Measurements from ENCODE around the gene TMEM270.
"Not testable (repeated sequence)": the region's sequence is repeated elsewhere in the genome, so short reads cannot be mapped to it uniquely, and the experiment has no call there.

Gene TMEM270

DNA sequence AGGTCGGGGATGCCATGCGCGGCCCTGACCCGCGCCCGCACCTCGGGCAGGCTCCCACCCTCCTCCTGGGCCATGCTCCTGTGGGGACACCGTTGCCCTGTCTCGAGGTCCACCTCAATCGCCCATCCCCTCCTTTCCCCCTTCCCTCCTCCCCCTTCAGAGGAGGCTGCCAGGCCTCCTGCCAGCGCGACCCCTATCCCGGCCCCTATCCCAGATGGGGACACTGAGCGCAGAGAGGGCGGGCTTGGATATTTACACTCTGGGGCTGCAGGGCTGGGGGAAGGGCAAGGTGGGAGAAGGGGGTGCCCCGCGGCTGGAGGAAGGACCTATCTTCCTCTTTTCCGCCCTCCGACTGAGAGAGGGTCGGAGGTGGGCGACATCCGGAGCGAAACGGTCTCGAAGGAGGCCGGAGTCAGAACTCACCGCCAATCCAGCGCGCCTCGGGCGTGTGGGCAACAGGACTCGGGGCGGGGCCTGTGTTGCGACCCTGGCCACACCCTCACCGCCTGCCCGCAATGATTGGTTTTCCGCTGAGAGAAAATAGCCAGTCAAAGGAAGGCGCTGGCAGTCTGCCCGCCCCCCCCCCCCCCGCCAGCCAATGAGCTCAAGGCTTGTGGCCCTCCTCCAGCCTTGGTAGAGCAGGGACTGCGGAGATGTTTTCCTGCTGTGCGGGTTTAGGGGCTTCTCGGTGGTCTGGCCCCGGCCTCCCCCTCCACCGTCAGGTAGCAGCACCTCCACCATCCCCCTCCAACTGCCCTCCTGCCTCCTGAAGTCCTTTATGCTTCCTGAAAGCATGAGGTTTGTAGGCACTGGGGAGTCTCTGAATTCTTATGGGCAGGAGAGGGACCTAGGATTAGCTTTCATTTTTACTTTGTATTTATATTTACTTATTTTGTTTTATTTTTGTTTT lies 18.6 kb upstream of the TMEM270 start, which contains the start of gene METTL27:
METTL27 (minus strand) TSS at position 450 of the 910 bp plus-strand sequence; CDS start at position 74, 376 bp downstream.
- Histone ChIP-seq H3K4me3 (ENCODE audit: low read length) (peak within 1 kb of the TSS; percentile 70), H3K4me1 (ENCODE audit: control insufficient read depth, insufficient read depth, low read length) (peaks cover 7% of the 10 kb centered on the region), H3K27ac (ENCODE audit: low read length) (no peak within 1 kb of the TSS), H3K9me3 (ENCODE audit: control insufficient read depth, insufficient read depth, low read length) (no peaks in the 10 kb centered on the region), H3K36me3 (ENCODE audit: control insufficient read depth, insufficient read depth, low read length) (no peaks in the 10 kb centered on the region), H3K27me3 (ENCODE audit: control insufficient read depth, insufficient read depth, low read length) (no peaks in the 10 kb centered on the region)
- DNase-seq (ENCODE audit: low read depth, low spot score), result no peak
- WGBS (ENCODE audit: insufficient coverage, insufficient read length), result no CpG with 5 or more reads among the region's 45 CpGs

DNA sequence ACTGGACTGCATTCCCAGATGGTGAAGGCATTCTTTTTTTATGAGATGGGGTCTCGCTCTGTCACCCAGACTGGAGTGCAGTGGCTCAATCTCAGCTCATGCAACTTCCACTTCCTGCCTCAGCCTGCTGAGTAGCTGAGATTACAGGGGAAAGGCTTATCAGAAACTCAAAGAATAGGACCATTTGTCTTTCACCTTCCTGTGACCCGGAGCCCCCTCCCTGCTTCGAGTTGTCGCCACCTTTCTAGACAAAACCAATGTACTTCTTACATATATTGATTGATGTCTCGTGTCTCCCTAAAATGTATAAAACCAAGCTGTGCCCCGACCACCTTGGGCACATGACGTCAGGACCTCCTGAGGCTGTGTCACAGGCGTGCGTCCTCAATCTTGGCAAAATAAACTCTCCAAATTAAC lies 16.8 kb upstream of the TMEM270 start:
- no peaks in the 10 kb centered on the region for H3K27me3 ChIP-seq (ENCODE audit: control insufficient read depth, insufficient read depth, low read length)
- no peak overlapping the region for H3K4me3 ChIP-seq (ENCODE audit: low read length)
- DNase-seq (ENCODE audit: low read depth, low spot score), result no peak
- WGBS (ENCODE audit: insufficient coverage, insufficient read length), result no CpG with 5 or more reads among the region's 9 CpGs
- no peaks in the 10 kb centered on the region for H3K36me3 ChIP-seq (ENCODE audit: control insufficient read depth, insufficient read depth, low read length)
- peaks cover 6% of the 10 kb centered on the region for H3K4me1 ChIP-seq (ENCODE audit: control insufficient read depth, insufficient read depth, low read length)
- H3K9me3 ChIP-seq (ENCODE audit: control insufficient read depth, insufficient read depth, low read length), result no peaks in the 10 kb centered on the region
- no peak overlapping the region for H3K27ac ChIP-seq (ENCODE audit: low read length)

DNA sequence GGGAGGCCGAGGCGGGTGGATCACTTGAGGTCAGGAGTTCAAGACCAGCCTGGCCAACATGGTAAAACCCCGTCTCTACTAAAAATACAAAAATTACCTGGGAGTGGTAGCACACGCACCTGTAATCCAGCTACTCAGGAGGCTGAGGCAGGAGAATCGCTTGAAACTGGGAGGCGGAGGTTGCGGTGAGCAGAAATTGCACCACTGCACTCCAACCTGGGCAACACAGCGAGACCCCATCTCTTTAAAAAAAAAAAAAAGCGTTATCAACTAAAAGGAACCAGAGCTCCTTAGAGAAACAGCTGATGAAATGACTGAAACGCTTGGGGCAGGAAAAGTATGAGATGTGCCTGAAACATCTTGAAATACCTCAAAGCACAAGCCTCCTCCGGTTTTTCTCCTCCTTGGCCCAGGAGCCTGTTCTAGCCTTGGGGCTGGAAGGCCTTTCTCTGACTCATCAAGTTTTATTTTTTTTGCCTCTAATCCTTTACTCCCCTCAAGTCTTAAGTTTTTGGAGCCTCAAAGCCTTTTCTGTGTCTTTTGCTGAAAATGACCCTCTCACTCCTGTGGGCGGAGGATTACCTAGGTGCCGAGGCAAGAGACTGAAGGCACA lies 16.0 kb upstream of the TMEM270 start:
- Histone ChIP-seq H3K27me3 (ENCODE audit: control insufficient read depth, insufficient read depth, low read length) (no peaks in the 10 kb centered on the region), H3K9me3 (ENCODE audit: control insufficient read depth, insufficient read depth, low read length) (no peaks in the 10 kb centered on the region), H3K27ac (ENCODE audit: low read length) (no peak overlapping the region), H3K4me3 (ENCODE audit: low read length) (no peak overlapping the region), H3K4me1 (ENCODE audit: control insufficient read depth, insufficient read depth, low read length) (peaks cover 3% of the 10 kb centered on the region), H3K36me3 (ENCODE audit: control insufficient read depth, insufficient read depth, low read length) (no peaks in the 10 kb centered on the region)
- WGBS (ENCODE audit: insufficient coverage, insufficient read length), result no CpG with 5 or more reads among the region's 13 CpGs
- no peak for DNase-seq (ENCODE audit: low read depth, low spot score)

DNA sequence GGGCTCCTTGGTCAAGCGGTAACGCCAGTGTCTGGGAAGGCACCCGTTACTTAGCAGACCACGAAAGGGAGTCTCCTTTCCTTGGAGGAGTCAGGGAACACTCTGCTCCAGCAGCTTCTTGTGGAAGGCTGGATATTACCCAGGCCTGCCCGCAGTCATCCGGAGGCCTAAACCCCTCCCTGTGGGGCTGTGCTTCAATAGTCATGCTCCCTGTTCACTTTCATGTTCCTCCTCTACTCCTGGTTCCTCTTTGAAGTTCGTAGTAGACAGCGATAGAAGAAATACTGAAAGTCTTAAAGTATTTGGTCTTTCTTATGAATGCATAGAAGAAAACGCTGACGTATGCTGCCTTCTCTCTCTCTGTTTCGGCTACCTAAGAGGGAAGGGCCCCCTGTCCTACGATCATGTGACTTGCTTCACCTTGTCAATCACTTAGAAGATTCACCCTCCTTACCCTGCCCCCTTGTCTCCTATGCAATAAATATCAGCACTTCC lies 15.2 kb upstream of the TMEM270 start:
- not testable (repeated sequence) for H3K4me1 ChIP-seq (ENCODE audit: control insufficient read depth, insufficient read depth, low read length); H3K27ac ChIP-seq (ENCODE audit: low read length); H3K9me3 ChIP-seq (ENCODE audit: control insufficient read depth, insufficient read depth, low read length); H3K4me3 ChIP-seq (ENCODE audit: low read length); H3K27me3 ChIP-seq (ENCODE audit: control insufficient read depth, insufficient read depth, low read length); DNase-seq (ENCODE audit: low read depth, low spot score); H3K36me3 ChIP-seq (ENCODE audit: control insufficient read depth, insufficient read depth, low read length)
- no CpG with 5 or more reads among the region's 12 CpGs for WGBS (ENCODE audit: insufficient coverage, insufficient read length)

DNA sequence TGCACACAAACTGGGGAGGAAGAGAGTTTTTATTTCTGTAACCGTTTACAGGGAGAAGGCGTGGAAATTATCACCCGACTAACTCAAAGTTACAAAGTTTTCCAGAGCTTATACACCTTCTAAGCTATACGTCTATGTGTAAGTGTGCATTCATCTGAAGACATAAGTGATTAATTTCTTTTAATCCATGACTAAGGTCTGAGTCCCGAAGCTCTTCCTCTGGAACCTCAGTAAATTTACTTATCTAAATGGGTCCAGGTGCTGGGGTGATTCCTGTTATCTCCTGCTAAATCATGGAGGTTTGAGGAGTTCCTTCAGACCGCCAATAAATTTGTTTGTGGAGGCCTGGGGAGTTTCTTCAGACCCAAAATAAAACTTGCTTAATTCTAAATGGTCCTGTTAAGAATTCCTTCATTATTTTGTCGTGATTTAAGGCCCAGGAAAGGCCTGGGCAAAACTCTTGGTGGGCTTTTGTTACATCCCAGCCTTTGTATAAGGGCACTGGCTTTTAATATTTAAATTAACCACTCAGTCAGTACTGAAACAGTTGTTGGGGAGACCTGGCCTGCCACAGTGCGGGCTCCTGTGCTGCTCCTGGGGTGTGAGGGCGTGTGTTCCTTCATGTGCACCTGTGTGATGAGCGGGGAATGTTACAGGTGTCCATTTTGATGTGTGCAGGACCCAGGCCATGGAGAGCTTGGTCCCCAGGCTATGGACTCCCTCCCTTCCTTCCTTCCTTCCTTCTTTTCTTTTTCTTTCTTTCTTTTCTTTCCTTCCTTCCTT lies 12.8 kb upstream of the TMEM270 start:
- Histone ChIP-seq H3K4me1 (ENCODE audit: control insufficient read depth, insufficient read depth, low read length) (no peaks in the 10 kb centered on the region), H3K27ac (ENCODE audit: low read length) (no peak overlapping the region), H3K36me3 (ENCODE audit: control insufficient read depth, insufficient read depth, low read length) (no peaks in the 10 kb centered on the region), H3K4me3 (ENCODE audit: low read length) (no peak overlapping the region), H3K9me3 (ENCODE audit: control insufficient read depth, insufficient read depth, low read length) (no peaks in the 10 kb centered on the region), H3K27me3 (ENCODE audit: control insufficient read depth, insufficient read depth, low read length) (no peaks in the 10 kb centered on the region)
- no peak for DNase-seq (ENCODE audit: low read depth, low spot score)
- WGBS (ENCODE audit: insufficient coverage, insufficient read length), result no CpG with 5 or more reads among the region's 10 CpGs

DNA sequence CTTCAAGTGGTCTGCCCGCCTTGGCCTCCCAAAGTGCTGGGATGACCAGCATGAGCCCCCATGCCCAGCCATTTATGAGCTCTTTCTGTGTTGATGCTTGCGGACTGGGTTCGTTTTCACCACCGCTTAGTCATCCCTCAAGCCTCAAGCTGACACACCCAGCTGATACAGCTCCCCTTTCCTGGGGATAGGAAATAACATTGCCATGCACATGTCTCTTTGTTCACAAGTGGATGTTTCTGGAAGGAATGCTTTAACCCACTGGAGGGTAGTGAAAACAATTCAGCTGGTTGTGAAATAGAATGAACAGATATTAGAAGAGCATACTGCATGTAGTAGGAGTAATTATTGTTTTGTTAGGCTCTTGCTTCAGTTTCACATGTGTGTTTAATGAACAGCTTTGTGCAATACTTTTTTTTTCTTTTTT lies 10.2 kb upstream of the TMEM270 start:
- Histone ChIP-seq H3K9me3 (ENCODE audit: control insufficient read depth, insufficient read depth, low read length) (no peaks in the 10 kb centered on the region), H3K27ac (ENCODE audit: low read length) (no peak overlapping the region), H3K27me3 (ENCODE audit: control insufficient read depth, insufficient read depth, low read length) (no peaks in the 10 kb centered on the region), H3K4me3 (ENCODE audit: low read length) (no peak overlapping the region), H3K36me3 (ENCODE audit: control insufficient read depth, insufficient read depth, low read length) (no peaks in the 10 kb centered on the region), H3K4me1 (ENCODE audit: control insufficient read depth, insufficient read depth, low read length) (no peaks in the 10 kb centered on the region)
- no CpG with 5 or more reads among the region's 4 CpGs for WGBS (ENCODE audit: insufficient coverage, insufficient read length)
- no peak for DNase-seq (ENCODE audit: low read depth, low spot score)

DNA sequence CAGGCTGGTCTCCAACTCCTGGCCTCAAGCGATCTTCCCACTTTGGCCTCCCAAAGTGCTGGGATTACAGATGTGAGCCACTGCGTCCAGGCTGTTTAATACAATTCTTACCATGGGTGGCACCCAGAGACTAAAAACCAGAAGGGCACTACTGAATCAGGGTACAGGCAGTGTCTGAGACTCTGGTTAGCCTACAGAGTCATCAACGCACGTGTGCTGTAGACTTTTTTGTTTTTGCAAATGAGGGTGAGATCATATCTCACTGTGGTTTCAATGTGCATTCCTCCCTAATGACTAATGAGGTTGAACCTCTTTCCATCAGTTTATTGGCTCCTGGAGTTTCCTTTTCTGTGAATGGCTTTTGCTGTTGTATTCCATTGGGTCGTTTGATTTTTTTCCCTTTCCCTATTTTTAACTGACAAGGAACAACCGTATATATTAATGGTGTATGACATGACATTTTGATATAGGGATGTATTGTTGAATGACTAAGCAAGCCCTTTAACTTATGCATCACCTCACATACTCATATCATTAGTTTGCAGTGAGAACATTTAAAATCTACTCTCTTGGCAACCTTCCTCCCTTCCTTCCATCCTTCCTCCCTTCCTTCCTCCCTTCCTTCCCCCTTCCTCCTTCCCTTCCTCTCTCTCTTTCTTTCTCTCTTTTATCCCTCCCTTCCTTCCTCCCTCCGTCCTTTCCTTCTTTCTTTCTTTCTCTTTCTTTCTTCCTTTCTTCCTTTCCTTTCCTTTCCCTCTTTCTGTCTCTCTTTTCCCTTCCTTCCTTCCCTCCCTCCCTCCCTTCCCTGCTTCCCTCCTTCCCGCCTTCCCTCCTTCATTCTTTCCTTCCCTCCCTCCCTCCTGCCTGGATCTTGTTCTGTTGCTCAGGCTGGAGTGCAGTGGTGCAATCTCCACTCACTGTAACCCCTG lies 9.3 kb upstream of the TMEM270 start:
- no peak for DNase-seq (ENCODE audit: low read depth, low spot score)
- WGBS (ENCODE audit: insufficient coverage, insufficient read length), result no CpG with 5 or more reads among the region's 8 CpGs
- H3K36me3 ChIP-seq (ENCODE audit: control insufficient read depth, insufficient read depth, low read length), result no peaks in the 10 kb centered on the region
- H3K9me3 ChIP-seq (ENCODE audit: control insufficient read depth, insufficient read depth, low read length), result no peaks in the 10 kb centered on the region
- no peak overlapping the region for H3K4me3 ChIP-seq (ENCODE audit: low read length)
- H3K4me1 ChIP-seq (ENCODE audit: control insufficient read depth, insufficient read depth, low read length), result no peaks in the 10 kb centered on the region
- no peak overlapping the region for H3K27ac ChIP-seq (ENCODE audit: low read length)
- H3K27me3 ChIP-seq (ENCODE audit: control insufficient read depth, insufficient read depth, low read length), result no peaks in the 10 kb centered on the region

DNA sequence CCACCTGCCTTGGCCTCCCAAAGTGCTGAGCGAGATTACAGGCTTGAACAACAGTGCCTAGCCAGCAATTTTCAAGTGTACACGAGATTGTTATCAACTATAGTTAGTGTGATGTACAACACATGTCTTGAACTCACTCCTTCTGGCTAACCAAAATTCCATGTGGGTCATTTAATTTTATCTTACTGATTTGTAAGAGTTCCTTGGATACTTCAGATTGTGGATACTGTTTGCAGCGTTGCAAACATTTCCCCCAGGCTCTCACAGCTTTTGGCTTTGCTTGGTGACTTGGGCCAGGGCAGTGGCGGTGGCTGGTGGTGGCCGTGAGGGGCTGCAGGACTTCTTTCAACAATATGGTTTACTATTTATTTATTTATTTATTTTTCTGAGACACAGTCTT lies 8.5 kb upstream of the TMEM270 start:
- no peak overlapping the region for H3K4me3 ChIP-seq (ENCODE audit: low read length)
- no peaks in the 10 kb centered on the region for H3K36me3 ChIP-seq (ENCODE audit: control insufficient read depth, insufficient read depth, low read length)
- H3K9me3 ChIP-seq (ENCODE audit: control insufficient read depth, insufficient read depth, low read length), result no peaks in the 10 kb centered on the region
- no peak overlapping the region for H3K27ac ChIP-seq (ENCODE audit: low read length)
- no peaks in the 10 kb centered on the region for H3K27me3 ChIP-seq (ENCODE audit: control insufficient read depth, insufficient read depth, low read length)
- WGBS (ENCODE audit: insufficient coverage, insufficient read length), result no CpG with 5 or more reads among the region's 5 CpGs
- DNase-seq (ENCODE audit: low read depth, low spot score), result no peak
- H3K4me1 ChIP-seq (ENCODE audit: control insufficient read depth, insufficient read depth, low read length), result no peaks in the 10 kb centered on the region

DNA sequence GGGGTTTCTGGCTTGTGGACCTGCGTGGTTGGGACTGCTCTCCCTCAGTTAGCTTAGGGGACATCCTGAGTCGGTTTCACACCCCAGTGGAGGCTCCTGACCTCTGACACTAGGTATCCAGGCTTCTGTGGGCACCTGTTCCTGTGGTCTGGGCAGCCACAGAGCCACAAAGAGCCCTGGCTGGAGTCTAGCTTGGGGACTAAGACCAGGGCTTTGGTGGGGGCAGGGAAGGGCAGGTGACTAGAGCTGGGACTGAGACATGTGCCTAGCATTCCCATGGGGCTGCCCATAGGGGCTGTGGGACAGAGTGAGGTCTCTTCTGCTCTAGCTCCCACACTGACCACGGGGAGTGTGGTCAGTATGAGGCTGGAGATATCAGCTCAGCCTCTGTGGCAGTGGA lies 4.0 kb upstream of the TMEM270 start:
- no peak overlapping the region for H3K27ac ChIP-seq (ENCODE audit: low read length)
- DNase-seq (ENCODE audit: low read depth, low spot score), result no peak
- no peaks in the 10 kb centered on the region for H3K27me3 ChIP-seq (ENCODE audit: control insufficient read depth, insufficient read depth, low read length)
- H3K36me3 ChIP-seq (ENCODE audit: control insufficient read depth, insufficient read depth, low read length), result no peaks in the 10 kb centered on the region
- H3K4me3 ChIP-seq (ENCODE audit: low read length), result no peak overlapping the region
- H3K4me1 ChIP-seq (ENCODE audit: control insufficient read depth, insufficient read depth, low read length), result no peaks in the 10 kb centered on the region
- H3K9me3 ChIP-seq (ENCODE audit: control insufficient read depth, insufficient read depth, low read length), result no peaks in the 10 kb centered on the region
- no CpG with 5 or more reads among the region's 3 CpGs for WGBS (ENCODE audit: insufficient coverage, insufficient read length)
